Measurements from ENCODE around the gene TOMM20.
"Not testable (repeated sequence)": the region's sequence is repeated elsewhere in the genome, so short reads cannot be mapped to it uniquely, and the experiment has no call there.

GRCh38 chr1:235092045-235092406 lies 36.6 kb downstream of the TOMM20 start:
- TF ChIP-seq CTCF (IDR thresholded peaks at IDR 0.05; ENCODE audit: insufficient read depth, low read depth, low read length); EZH2 (IDR thresholded peaks at IDR 0.05; ENCODE audit: insufficient read depth, low read length): not testable (repeated sequence)
